GM19351 (cell line): Measurements from ENCODE around the gene HOXB9.

ENCODE experiments used
- ATAC-seq: cut with Tn5 transposase; IDR thresholded peaks from one replicate; pipeline ENCODE4 v1.9.1; 2021; ENCODE audit warnings: mild to moderate bottlenecking, moderate library complexity; ENCODE audit not compliant: unreplicated experiment

The HOXB9 gene

DNA sequence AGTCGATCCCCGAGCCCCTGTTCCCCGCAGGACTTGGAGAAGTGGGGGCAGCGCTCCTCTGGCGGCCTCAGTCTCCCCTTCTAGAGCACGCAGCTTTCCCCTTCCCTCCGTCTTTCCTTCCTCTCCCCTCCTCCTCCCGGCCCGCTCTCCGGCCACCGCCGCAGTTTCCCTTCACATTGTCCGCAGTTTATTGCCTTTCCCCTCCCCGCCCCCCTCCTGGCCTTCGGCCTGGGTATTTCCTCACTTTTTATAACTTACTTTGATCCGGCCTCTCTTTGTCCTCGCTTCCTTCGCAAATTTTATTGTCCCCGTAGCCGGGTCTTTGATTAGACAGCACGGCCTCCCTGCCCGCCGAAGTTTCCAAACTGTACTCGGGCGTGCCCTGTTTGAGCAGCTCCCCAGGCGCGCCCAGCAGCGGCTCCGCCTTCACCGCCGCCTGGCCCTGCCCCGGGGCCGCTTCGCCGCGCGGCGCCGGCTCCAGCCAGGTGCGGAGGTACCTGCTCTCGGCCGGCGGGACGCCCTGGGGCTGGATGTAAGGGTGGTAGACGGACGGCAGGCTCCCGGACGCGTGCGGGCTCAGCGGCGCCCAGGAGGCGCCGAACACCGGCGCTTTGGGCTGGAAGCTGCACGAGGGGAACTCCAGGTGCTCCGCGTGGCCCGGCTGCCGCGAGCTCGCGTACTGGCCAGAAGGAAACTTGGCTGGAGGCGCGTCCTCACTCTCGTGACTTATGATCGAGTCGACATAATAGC lies 488 bp downstream of the HOXB9 start:
- ATAC-seq: no peak

DNA sequence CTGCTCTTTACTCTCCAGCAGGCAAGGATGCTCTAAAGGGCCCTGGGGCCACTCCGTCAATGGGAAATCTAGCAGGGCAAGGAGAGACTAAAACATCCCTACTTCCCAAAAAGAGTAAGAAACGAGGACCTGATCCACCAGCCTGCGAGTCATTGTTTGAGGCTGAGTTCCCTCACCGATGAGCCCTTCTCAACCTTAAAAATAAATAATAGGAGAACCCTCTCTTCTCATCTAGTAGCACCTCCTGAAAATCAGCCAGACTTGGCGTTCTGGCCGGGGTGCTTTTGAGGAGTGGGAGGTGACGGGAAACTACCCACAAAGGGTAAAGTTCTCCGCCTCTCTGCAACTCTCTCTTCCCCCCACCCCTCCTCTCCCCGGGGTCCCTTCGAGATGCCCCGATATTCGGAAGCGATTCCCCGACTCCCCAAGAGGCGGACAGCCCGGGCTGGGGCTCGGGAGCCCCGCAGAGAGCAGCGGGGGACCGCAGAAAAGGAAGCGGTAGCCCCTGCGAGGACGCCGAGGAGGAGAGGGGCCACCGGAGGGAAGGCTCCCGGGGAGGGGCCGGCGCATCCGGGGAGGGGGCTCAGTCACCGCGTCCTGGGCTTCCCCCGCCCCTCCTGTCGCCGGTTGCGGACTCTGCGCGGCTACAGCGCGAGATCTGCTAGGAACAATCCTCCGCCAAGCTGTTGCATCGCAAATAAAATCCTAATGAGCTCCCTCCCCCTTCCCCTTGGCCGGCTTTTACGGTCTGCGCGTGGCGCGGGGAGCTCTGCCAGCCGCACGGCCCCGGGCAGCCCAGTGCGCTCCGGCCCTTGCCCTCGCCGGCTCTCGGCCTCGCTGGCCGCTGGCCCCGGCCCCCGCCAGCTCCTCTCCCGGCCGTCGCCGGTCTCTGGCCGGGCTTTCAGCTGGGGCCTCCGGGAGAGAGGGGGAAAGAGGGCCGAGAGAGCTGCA lies 1.3 kb downstream of the HOXB9 start:
- ATAC-seq: no peak

DNA sequence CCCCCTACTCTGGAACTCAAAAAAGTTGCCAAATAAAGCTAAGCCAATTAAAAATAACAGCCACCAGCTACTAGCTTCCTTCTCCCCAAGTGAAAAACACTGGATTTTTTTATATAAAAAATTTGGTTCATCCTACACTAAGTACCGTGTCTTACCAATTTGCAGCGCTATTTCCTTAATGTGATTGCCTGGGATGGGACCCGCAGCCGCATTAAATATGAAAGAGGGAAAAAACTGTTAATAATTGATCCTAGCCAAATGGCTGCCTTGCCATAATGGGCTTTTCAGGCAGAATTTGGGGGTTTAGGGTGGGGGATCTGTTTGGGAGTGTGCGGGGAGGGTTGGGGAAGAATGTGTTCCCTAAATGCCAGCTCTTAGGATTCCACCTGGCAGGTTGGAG lies 2.0 kb downstream of the HOXB9 start:
- ATAC-seq: no peak

DNA sequence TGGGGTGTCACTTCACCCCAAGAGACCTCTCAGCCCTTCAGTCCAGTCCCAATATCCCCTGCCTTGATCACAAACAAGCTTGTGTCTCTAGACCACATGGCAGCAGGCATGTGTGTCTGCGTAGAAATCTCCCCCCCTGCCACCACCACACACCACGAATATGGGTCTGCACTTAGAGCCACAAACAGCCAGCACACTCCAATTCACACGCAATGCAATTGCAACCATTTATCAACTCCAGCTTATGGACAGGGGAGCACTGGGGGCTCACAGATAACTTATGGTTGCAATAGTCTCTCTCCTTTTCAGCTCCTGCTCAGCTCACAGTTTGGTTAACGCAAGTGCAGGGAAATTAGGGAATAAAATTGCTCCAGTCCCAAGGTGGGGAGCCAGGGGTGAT lies 2.6 kb downstream of the HOXB9 start:
- ATAC-seq: no peak

DNA sequence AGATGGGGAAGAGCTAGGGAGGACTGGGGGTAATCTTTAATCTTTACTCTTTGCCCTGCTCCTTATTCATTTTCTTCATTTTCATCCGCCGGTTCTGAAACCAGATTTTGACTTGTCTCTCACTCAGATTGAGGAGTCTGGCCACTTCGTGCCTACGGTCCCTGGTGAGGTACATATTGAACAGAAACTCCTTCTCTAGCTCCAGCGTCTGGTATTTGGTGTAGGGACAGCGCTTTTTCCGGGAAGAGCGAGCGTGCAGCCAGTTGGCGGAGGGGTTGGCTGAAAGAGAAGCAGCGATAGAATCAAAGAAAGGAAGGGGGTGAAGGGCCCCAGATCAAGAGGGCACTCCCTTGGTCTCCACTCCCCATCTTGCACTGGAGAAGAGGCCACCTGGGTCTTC lies 3.3 kb downstream of the HOXB9 start:
- ATAC-seq: no peak

DNA sequence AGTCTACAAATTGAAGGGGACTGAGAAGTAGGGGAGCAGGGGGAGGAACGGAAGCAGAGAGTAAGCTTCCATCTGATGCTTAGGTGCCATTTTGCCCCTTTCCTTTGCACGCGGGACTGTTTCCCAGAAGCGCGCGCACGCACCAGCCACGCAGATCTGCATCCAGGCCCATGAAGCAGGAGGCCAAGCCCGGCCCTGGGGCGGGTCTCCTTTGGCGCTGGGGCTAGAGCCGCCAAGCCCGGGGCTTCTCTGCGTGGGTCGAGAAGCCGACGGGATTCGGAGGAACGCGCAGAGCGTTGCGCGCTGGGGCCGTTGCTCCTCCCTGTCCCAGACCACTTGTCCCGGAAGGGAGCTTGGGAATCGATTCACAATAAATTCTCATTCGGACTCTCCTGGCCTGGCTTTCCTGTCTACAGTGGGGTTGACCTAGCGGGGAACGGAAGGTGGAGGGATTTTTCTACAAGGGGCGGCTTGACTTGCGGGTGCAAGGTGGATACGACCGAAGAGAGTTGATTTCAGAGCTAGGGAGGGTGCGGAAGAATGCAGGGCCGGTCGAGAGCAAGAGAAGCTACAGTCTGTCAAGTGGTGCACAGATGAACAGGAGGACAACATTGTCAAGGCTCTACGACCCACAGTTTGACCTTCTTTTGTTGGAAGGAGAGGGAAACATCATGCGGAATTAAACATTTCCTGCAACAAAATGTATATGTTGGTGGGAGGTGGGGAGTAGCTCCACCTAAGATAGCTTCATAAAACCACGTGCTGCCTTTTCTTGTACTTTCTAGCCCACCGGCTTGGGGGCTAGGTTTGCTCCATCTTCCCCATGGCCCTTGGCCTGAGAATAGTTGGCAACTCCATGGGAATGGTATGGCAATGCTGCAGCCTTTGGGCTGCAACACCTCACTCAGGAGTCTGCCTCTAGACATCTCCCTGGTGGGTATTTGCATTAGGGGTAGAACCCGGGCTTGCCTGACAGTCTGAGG lies 4.5 kb downstream of the HOXB9 start:
- ATAC-seq: no peak

DNA sequence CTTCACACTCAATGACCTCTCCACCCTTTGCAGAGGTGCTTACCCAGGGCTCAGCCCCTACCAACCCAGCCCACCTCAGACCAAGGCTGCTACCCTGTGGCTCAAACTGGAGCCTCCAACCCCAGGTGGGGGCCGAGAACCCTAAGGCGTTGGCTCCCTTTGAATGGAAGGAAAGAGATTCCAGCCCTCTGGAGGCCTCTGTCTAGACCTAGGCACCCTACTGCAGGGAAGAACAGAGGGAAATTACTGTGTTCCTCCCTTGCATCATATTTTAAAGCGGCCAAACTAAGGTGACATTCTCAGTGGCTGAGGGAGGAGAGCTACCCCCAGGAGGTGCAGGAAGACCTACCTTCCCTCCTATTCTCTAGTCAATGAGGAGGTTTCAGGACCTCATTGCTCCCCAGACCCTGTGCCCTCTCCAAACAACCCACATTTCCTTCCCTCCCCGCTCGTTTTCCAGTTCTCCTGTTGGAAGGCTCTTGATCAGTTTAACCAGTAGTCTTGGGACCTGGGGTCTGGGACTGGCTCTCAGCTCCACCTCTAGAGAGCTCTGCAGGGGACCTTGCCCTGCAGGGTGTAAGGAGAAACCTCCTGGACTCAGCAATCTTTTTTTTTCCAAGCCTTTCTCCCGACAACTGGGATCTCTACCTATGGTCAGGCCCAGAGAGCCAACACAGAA lies 5.6 kb downstream of the HOXB9 start:
- ATAC-seq: no peak

DNA sequence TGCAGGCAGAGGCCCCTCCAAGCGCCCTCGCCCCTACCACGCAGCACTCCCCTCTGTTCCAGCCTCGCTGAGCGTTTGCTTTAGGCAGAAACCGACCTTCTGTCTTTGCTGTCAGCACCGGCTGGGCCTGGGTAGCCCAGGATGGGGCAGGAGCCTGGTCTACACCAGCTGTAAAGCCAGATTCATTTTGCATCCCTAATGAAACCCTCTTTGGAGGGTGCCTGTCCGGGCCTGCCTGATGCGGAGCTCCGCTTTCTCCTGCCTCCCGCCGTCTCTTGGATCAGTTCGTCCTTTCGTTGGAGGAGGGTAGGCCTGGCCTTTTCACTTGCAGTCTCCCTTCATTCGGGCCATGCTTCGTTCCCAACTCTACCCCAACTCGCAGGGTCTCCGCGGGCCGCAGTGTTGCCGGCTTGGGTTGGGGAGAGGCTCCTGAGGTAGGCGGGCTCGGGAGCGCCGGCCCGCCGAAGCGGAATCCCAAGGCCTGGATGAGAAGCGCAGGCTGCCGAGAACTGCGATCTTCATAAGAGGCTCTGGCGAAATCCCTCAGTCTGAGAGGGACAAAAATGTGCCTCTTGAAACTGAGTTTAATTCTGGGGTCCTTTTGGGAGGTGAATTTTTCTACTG lies 6.2 kb downstream of the HOXB9 start:
- no peak for ATAC-seq

DNA sequence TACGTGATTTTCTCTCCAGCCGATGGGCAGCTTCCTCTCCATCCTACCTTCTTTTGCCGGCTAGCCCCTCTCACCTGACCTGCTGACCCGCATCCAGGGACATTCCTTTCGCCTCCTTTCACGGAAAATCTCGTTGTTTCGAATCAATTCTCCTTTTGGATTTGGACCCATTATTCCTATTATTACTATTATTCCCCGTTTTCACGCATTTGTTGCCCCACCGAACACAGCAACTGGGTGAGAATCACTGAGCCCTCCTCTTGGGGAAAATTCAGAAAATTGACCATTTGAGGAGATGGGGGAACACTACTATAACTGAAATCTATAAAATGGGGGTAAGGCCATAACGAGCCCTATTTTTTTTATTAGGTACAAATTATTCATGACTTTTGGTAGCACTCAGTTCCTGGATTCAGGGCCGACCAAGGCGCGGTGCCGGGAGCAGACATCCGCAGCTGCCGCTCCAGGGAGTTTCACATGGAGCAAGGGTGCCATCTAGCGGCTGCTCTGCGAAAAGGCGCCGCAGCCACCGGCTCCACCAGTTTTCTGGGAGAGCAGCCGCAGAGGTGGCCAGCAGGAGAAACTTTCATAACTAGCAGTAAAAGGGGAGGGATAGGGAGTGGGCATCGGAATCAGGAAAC lies 7.8 kb downstream of the HOXB9 start:
- ATAC-seq: no peak

DNA sequence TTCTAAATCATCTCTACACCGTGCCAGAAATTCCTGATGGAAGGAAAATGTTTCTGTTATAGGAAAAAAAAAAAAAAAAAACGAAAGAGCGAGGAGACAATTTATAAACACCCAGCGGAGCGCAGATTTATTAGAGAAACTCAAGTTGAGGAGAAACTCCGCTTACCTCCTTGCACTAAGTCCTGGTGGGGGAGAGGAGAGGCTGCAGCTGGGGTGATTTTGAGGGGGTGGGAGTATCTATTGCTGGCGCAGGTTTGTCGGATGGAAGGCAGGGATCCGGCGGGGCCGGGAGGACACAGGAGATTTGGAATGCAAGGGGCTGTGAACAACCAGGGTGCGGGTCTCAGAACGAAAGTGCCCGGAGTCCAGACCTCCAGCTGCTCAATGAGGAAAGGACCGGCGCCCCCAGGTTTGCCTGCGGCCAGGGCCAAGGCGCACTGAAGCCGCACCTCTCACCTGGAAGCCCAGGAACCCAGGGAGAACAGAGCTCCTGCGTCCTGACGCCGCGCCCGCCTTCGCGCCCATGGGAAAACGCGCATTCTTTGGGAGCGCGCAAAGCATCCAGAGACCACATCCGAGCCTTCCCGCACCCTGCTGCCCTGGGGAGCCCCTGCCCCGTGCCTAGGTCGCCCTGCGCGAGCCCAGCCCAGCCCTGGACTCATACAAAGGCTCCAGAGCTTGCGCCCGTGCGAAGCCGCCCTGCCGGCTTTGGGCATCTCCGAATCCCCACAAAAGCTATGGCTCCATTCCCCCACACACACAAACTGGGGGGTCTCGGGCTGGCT lies 8.5 kb downstream of the HOXB9 start:
- ATAC-seq: no peak

DNA sequence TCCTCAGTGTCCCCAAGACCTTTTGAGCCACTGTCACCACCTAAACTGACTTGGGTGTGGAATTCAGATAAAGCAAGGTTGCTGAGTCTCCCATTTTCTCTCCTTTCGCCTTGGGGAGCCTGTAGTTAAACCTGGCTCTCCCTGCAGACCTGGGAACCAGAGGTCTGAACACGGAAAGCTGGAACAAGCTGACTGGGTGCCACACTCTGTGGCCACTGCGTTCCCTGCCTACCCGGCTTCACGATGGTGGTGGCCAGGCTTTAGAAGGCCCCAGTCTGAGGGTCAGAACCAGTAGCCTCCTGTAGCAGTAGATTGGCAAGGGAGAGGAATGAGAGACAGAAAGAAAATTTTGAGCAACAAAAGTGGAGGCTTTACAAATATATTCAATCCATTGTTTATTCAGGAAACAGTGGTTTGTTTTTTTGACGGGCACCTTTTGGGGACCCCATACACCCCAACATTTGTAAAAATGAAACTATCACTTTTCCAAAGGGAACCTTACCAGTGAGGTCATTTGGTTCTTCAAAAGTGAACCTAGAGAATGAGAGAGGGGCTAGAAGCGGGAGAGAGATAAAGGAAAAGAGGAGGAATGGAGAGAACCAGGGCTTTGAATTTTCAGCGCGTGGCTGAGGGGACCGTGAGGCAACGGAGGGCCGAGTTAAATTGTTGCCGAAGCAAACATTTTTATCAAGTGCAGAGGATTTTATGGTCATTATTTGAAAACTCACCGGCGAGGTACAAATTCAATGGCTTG lies 9.3 kb downstream of the HOXB9 start:
- no peak for ATAC-seq

DNA sequence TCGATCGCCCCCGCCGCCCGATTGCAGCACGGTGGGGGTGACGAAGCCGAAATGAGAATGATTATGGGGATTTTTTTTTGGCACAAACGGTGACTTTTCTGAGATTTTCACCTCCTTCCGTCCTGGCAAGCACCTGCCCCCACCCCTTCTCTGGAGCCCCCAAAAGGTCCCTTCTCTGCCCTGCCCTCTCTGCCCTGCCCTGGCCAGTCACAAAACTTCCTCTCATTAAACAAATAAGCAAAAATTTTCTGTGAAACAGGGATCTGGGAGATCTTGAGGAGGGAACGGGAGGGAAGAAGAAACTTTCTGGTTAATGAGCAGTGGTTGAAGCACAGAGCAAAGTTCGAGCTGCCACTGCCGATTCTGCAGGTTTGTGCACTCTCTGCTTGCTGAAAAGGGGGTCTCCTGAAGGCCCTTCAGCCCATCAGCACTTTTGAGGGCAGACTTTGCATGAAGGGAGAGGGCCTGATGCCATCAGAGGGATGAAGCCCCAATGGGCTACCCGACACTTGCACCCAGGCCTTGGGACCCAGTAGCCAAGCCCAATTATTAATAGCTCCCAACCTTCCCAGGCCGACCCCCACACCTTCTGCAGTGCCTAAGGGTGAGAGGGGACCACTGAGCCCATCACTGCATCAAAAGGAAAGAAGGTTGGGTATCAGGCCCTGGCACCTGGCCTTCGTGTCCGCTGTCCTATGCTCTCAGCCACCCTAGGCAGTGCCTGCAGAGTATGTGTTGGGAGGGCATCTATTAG lies 10.0 kb downstream of the HOXB9 start:
- no peak for ATAC-seq

DNA sequence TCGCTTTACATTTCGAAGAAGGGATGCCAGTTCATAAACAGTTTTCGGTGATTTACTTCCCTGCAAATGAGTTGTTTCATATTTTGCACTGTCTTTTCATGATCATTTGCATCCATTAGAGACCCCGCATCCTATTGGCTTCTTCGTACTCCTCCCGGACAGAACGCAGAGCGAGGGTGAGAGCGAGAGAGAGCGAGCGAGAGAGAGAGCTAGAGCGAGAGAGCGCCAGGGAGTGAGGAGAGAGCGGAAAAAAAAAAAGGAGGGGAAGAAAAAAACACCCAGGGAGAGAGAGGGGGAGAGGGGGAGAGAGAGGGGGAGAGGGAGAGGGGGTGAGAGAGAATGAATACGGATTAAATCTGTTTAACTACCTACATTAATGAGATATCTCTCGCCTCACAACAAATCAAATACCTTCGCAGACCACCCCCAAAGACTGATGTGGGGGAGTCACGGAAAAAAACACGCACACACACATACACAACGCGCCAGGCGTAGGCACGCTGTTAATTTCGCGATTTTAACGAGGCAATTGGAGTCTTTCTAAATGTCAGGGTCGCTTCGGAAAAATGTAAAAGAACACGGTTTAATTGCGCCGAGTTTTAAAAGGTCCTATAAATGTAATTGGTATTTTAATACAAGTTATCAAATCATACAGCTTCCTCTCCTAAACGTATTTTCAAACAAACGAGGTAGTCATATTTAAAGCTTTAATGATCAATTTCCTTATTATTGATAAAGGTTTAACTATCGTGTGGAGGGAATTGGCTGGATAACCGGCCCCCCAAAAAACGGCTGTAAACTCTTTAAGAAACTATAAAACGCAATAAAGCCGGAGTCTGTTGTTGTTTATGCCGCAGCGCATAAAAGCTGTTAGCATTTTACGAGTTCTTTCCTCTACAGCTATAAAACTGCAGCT lies 10.9 kb downstream of the HOXB9 start, which contains the start of gene HOXB8:
HOXB8 (minus strand) TSS at position 246 of the 916 bp plus-strand sequence. CDS start 588 bp downstream, outside the sequence.
- ATAC-seq: no peak

DNA sequence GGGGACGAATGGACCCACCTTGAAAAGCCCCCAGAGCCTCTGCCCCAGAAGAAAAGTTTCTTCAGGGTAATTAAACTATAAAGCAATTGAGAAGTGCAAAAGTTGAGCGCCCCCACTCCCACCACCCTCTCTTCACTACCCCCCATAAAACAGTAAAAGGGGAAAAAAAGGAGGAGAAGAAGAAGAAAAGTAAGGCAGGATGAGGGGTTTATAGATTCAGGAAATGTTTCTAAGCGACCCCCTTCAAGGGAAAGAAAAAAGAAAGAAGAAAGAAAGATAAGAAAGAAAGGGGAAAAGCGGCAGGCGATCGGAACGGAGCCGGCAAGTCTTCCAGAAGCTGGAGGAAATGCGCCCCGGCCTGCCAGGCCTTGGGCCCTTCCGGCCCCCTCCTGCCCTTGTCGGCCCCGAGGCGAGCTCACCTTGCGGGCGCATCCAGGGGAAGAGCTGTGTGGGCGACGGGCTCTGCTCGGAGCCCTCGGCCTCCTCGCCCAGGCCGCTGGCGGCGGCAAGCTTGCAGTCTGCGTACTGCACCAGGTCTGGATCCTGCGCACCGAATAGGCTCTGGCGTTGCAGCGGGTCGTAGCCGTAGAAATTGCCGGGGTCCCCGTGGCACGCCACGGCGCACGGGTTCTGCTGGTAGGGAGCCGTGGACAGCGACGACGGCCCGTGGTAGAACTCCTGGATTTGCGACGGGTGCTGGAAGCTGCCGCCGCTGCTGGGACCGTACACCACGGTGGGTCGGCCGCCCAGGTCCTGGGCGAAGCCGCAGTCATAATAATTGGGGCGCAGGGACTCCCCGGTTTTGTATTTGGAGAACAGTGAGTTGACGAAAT lies 12.1 kb downstream of the HOXB9 start:
- no peak for ATAC-seq
